K562 (cell line): ENCODE results near the gene DDRGK1. TPM values are rescaled to one million over a fixed set of nuclear protein-coding genes. Genes with fewer than 3 reads are reported as not detected.

Experiments used
- GMEB1 ChIP-seq: fragments of 250-450 bp; sonication (Bioruptor Pico); IDR thresholded peaks from 2 replicates; pipeline ENCODE4 v1.4.0; 2020; ENCODE audit warnings: mild to moderate bottlenecking
- PRDM10 ChIP-seq: fragments of 450-650 bp; IDR thresholded peaks from 2 replicates; pipeline ENCODE4 v1.6.1; 2018; ENCODE audit not compliant: partially characterized antibody
- RBM17 ChIP-seq: fragments of 200-400 bp; formaldehyde crosslinking; IDR thresholded peaks from 2 replicates; pipeline ENCODE4 v1.6.1; 2017; ENCODE audit warnings: low read depth, mild to moderate bottlenecking, low read length, borderline replicate concordance
- ZBTB7A ChIP-seq: IDR thresholded peaks from 2 replicates; pipeline ENCODE4 v1.6.1; 2011; ENCODE audit warnings: low read depth, mild to moderate bottlenecking, low read length, moderate library complexity, borderline replicate concordance; ENCODE audit not compliant: control insufficient read depth
- ZBTB9 ChIP-seq: fragments of 450-650 bp; formaldehyde crosslinking; IDR thresholded peaks from 2 replicates; pipeline ENCODE4 v1.4.0; 2020; ENCODE audit warnings: mild to moderate bottlenecking, moderate library complexity
- ZNF318 ChIP-seq, 2 experiments: fragments of 450-650 bp; IDR thresholded peaks; 2 replicates each; pipeline ENCODE4 v1.6.1; 2016; ENCODE audit warnings: mild to moderate bottlenecking in 2 of 2, borderline replicate concordance in 1 of 2, low read depth in 1 of 2, moderate library complexity in 1 of 2
- ZNF445 ChIP-seq: fragments of 250-450 bp; sonication (Bioruptor Pico); IDR thresholded peaks from 2 replicates; pipeline ENCODE4 v1.4.0; 2020; ENCODE audit warnings: low read depth, mild to moderate bottlenecking, moderate library complexity
- polyA plus RNA-seq, 8 experiments: library from polyadenylated mRNA; depleted of rRNA in 4 of 8; stranded (reverse) in 5 of 8; unstranded in 3 of 8; fragments of >200 nt; fragmentation: Nextera tagmentation in 2 of 8; fragmentation: Illumina TruSeq in 1 of 8; extraction: Ambion mirVana in 2 of 8; extraction: Trizol in 1 of 8; gene quantifications; 2 replicates each; pipeline versions ENCODE4 v1.2.1 to v1.2.3, GENCODE V29; 2011 to 2014; ENCODE audit warnings: inconsistent platforms in 1 of 8, missing spikeins in 1 of 8
- total RNA-seq, 7 experiments: library from RNA; depleted of rRNA in 6 of 7; stranded (reverse); fragments of >200 nt in 6 of 7; fragmentation: Illumina TruSeq in 2 of 7; extraction: Trizol in 2 of 7; gene quantifications; 2 replicates each; pipeline versions ENCODE4 v1.2.1 to v1.2.3, GENCODE V29; 2011 to 2021; ENCODE audit warnings: low replicate concordance in 1 of 7
- TF ChIP-seq, protein P1 (sequence below), 3 experiments: fragments of 200-800 bp in 1 of 3; sonication (Bioruptor generic) in 1 of 3; sonication (generic) in 1 of 3; formaldehyde crosslinking in 1 of 3; IDR thresholded peaks; 2 replicates each; pipeline versions ENCODE4 v1.6.1 to v1.8.0; 2016 to 2022; ENCODE audit warnings: mild to moderate bottlenecking in 2 of 3, missing compliant biosample characterization in 2 of 3, missing genetic modification characterization in 2 of 3, missing genetic modification reagents in 1 of 3

DDRGK1 gene
- total and polyA plus RNA-seq, 9 of the 15 experiments (the other 6 are each of a cell fraction or from before 2014, with no cell fraction given): 2.3 to 54.4 (median 29.1) TPM

DNA sequence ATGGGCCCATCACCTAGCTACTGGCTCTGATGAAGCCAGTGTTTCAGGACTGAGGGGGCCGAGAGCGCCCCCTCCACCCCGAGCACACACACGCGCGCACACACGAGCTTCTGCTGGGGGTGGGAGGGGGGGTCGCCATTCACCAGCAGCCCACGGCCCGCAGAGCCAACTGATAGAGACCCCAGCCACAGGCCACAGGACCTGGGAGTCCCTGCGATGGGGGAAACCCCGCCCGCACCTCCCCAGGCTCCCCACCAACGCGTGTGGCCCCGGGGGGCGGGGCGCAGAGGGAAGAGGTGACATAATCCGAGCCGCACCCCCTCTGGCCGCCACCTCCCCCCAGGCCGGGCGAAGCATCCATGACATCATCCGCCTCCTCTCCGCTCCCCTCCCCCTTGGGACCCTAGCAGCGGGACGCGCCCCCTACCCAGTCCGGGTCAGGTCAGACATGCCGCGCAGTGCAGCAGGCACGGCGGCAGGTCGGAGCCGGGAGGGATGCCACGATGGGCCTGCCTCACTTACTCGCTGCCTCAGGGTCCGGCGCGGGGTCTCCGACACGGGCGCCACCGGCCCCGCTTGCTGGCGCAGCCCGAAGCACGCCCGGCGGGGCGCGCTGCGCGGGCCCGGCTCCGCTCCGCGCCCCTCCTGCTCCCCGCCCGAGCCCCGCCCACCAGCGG is 31.4 kb downstream of the DDRGK1 start, which contains the start of gene LZTS3 (continued):
- TF ChIP-seq ZNF318 (IDR thresholded peaks at IDR 0.05; ENCODE audit: borderline replicate concordance in 1 of 2, low read depth in 1 of 2): no peak
- TF ChIP-seq RBM17: no peak
- TF ChIP-seq, protein P1, sequence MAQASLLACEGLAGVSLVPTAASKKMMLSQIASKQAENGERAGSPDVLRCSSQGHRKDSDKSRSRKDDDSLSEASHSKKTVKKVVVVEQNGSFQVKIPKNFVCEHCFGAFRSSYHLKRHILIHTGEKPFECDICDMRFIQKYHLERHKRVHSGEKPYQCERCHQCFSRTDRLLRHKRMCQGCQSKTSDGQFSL (CRISPR knock-in tag; IDR thresholded peaks at IDR 0.05): peak; percentile 81
- TF ChIP-seq, protein P1 (tag; IDR thresholded peaks at IDR 0.05): no peak
- no peak for TF ChIP-seq ZNF445
- TF ChIP-seq ZBTB9: no peak
- 0 out of 2 replicates have a peak, but pooled peaks have one; percentile 71 for TF ChIP-seq ZBTB7A
- no peak for TF ChIP-seq GMEB1
- no peak for TF ChIP-seq PRDM10
